IMR-90 (cell line): ENCODE data around the gene SCFD2. TPM values are rescaled to one million over a fixed set of nuclear protein-coding genes. Genes with fewer than 3 reads are reported as not detected.

Source experiments
- ATAC-seq: fragments of 200-7000 bp; cut with Tn5 transposase; 2 replicates; pipeline ENCODE4 v1.9.1; 2020; ENCODE audit warnings: low read depth, mild to moderate bottlenecking, moderate library complexity
- BruUV-seq: library from RNA; stranded (reverse); fragments of 400-500 nt; replicated peaks from 2 replicates; lab custom pipeline; 2021; lab: Mats Ljungman, UMichigan
- CTCF ChIA-PET: fragments of 300-600 bp; formaldehyde crosslinking; extraction: SDS; loops from one replicate; lab custom pipeline; 2021; ENCODE audit warnings: antibody characterized with exemption; lab: Yijun Ruan, JAX
- POLR2A ChIA-PET: fragments of 300-600 bp; sonication (Branson Sonifier 250); formaldehyde crosslinking; loops from one replicate; lab custom pipeline; 2022; ENCODE audit warnings: antibody characterized with exemption; ENCODE audit not compliant: unreplicated experiment; lab: Charles Lee
- DNase-seq: peaks from one replicate; pipeline ENCODE4 v3.0.0; 2013
- H2AFZ ChIP-seq: replicated peaks from 2 replicates; pipeline ENCODE3; 2013; ENCODE audit warnings: low read length, mild to moderate bottlenecking; ENCODE audit not compliant: poor library complexity
- H2AK5ac ChIP-seq: 2 replicates; pipeline ENCODE4 v1.6.1; 2013; ENCODE audit warnings: low read depth, low read length, inconsistent platforms
- H2AK9ac ChIP-seq: replicated peaks from 2 replicates; pipeline ENCODE3; 2013; ENCODE audit warnings: mild to moderate bottlenecking, low read depth, low read length, moderate library complexity; ENCODE audit not compliant: poor library complexity
- H2BK120ac ChIP-seq: 2 replicates; pipeline ENCODE4 v1.6.1; 2013; ENCODE audit warnings: low read depth, low read length, inconsistent platforms
- H2BK15ac ChIP-seq: 3 replicates; pipeline ENCODE4 v1.6.1; 2013; ENCODE audit warnings: low read depth, low read length, inconsistent platforms
- H2BK20ac ChIP-seq: 2 replicates; pipeline ENCODE4 v1.6.1; 2013; ENCODE audit warnings: low read depth, mild to moderate bottlenecking, inconsistent platforms, low read length, moderate library complexity
- H2BK5ac ChIP-seq: 2 replicates; pipeline ENCODE4 v1.6.1; 2013; ENCODE audit warnings: mild to moderate bottlenecking, low read depth, low read length, inconsistent platforms; ENCODE audit not compliant: poor library complexity, severe bottlenecking
- H3K14ac ChIP-seq: replicated peaks from 2 replicates; pipeline ENCODE4 v1.6.1; 2013; ENCODE audit warnings: low read depth, low read length, inconsistent platforms
- H3K18ac ChIP-seq: 2 replicates; pipeline ENCODE4 v1.6.1; 2013; ENCODE audit warnings: low read depth, low read length, control low read depth
- H3K23ac ChIP-seq: 2 replicates; pipeline ENCODE4 v1.6.1; 2013; ENCODE audit warnings: low read depth, low read length, inconsistent platforms
- H3K27ac ChIP-seq: 2 replicates; pipeline ENCODE4 v1.5.1; 2013; ENCODE audit warnings: mild to moderate bottlenecking, control low read depth, low read length; ENCODE audit not compliant: insufficient read depth
- H3K27me3 ChIP-seq: 2 replicates; pipeline ENCODE4 v1.6.1; 2013; ENCODE audit warnings: low read length; ENCODE audit not compliant: control insufficient read depth, insufficient read depth
- H3K36me3 ChIP-seq: 2 replicates; pipeline ENCODE4 v1.6.1; 2013; ENCODE audit warnings: low read length, mixed read lengths; ENCODE audit not compliant: control insufficient read depth, insufficient read depth
- H3K4ac ChIP-seq: 2 replicates; pipeline ENCODE4 v1.6.1; 2013; ENCODE audit warnings: low read depth, low read length, inconsistent platforms
- H3K4me1 ChIP-seq: 2 replicates; pipeline ENCODE4 v1.6.1; 2013; ENCODE audit warnings: low read length, mixed read lengths; ENCODE audit not compliant: control insufficient read depth, insufficient read depth
- H3K4me2 ChIP-seq: 2 replicates; pipeline ENCODE4 v1.6.1; 2013; ENCODE audit warnings: low read depth, mild to moderate bottlenecking, control low read depth, low read length, moderate library complexity
- H3K4me3 ChIP-seq: 2 replicates; pipeline ENCODE4 v1.5.1; 2013; ENCODE audit warnings: low read depth, mild to moderate bottlenecking, control low read depth, low read length, moderate library complexity; ENCODE audit not compliant: insufficient read depth
- H3K56ac ChIP-seq: 2 replicates; pipeline ENCODE4 v1.6.1; 2013; ENCODE audit warnings: low read length, inconsistent platforms; ENCODE audit not compliant: insufficient read depth; ENCODE audit errors: extremely low read depth
- H3K79me1 ChIP-seq, 2 experiments: 2 replicates each; pipeline ENCODE4 v1.6.1; 2013; ENCODE audit warnings: low read length in 2 of 2, inconsistent platforms in 1 of 2, low read depth in 1 of 2
- H3K9ac ChIP-seq: 2 replicates; pipeline ENCODE4 v1.6.1; 2013; ENCODE audit warnings: low read depth, low read length, control low read depth
- H3K9me1 ChIP-seq: 2 replicates; pipeline ENCODE4 v1.6.1; 2013; ENCODE audit warnings: low read length, inconsistent platforms; ENCODE audit not compliant: insufficient read depth
- H3K9me3 ChIP-seq: 2 replicates; pipeline ENCODE4 v1.6.1; 2013; ENCODE audit warnings: low read length; ENCODE audit not compliant: control insufficient read depth, insufficient read depth
- H4K20me1 ChIP-seq: 2 replicates; pipeline ENCODE4 v1.6.1; 2013; ENCODE audit warnings: low read length, inconsistent platforms; ENCODE audit not compliant: insufficient read depth
- H4K5ac ChIP-seq: 2 replicates; pipeline ENCODE4 v1.6.1; 2013; ENCODE audit warnings: mild to moderate bottlenecking, low read depth, low read length, control low read depth
- H4K8ac ChIP-seq, 2 experiments: 2 replicates each; pipeline ENCODE4 v1.6.1; 2013; ENCODE audit warnings: low read depth in 2 of 2, low read length in 2 of 2, control low read depth in 1 of 2, inconsistent platforms in 1 of 2
- H4K91ac ChIP-seq: 2 replicates; pipeline ENCODE4 v1.6.1; 2013; ENCODE audit warnings: low read depth, low read length, inconsistent platforms; ENCODE audit not compliant: insufficient read depth
- BHLHE40 ChIP-seq: fragments of 150-350 bp; IDR thresholded peaks from 2 replicates; pipeline ENCODE4 v1.6.1; 2016; ENCODE audit warnings: mild to moderate bottlenecking, low read depth, low read length
- CEBPB ChIP-seq: IDR thresholded peaks from 2 replicates; pipeline ENCODE4 v1.6.1; 2012; ENCODE audit warnings: low read depth, low read length, improper control_type of control experiment
- CHD1 ChIP-seq: IDR thresholded peaks from 2 replicates; pipeline ENCODE4 v1.6.1; 2012; ENCODE audit warnings: low read depth, low read length, improper control_type of control experiment
- FOS ChIP-seq: fragments of 150-350 bp; IDR thresholded peaks from 2 replicates; pipeline ENCODE4 v1.6.1; 2016; ENCODE audit warnings: low read depth, low read length
- MAFK ChIP-seq: IDR thresholded peaks from 2 replicates; pipeline ENCODE4 v1.6.1; 2012; ENCODE audit warnings: low read depth, low read length, improper control_type of control experiment
- MAZ ChIP-seq: IDR thresholded peaks from 2 replicates; pipeline ENCODE4 v1.6.1; 2012; ENCODE audit warnings: low read depth, mild to moderate bottlenecking, low read length, improper control_type of control experiment, moderate library complexity, borderline replicate concordance
- MXI1 ChIP-seq: IDR thresholded peaks from 2 replicates; pipeline ENCODE4 v1.6.1; 2012; ENCODE audit warnings: low read depth, mild to moderate bottlenecking, low read length, moderate library complexity, borderline replicate concordance
- NFE2L2 ChIP-seq: fragments of 150-350 bp; IDR thresholded peaks from 2 replicates; pipeline ENCODE4 v1.6.1; 2016; ENCODE audit warnings: low read depth, mild to moderate bottlenecking, low read length
- POLR2A ChIP-seq: IDR thresholded peaks from 2 replicates; pipeline ENCODE4 v1.6.1; 2012; ENCODE audit warnings: mild to moderate bottlenecking, low read depth, low read length
- RAD21 ChIP-seq: IDR thresholded peaks from 2 replicates; pipeline ENCODE4 v1.6.1; 2012; ENCODE audit warnings: low read length, improper control_type of control experiment
- RCOR1 ChIP-seq: IDR thresholded peaks from 2 replicates; pipeline ENCODE4 v1.6.1; 2012; ENCODE audit warnings: mild to moderate bottlenecking, low read length, improper control_type of control experiment; ENCODE audit not compliant: insufficient replicate concordance
- RFX5 ChIP-seq: IDR thresholded peaks from 2 replicates; pipeline ENCODE4 v1.8.0; 2012; ENCODE audit warnings: low read depth, mild to moderate bottlenecking, low read length, moderate library complexity
- SMC3 ChIP-seq: fragments of 150-350 bp; IDR thresholded peaks from 2 replicates; pipeline ENCODE4 v1.6.1; 2016; ENCODE audit warnings: low read depth, mild to moderate bottlenecking, antibody characterized with exemption, low read length, moderate library complexity
- WGBS, 2 experiments: methylation state at CpG; one replicate each; pipeline versions ENCODE4 v1.1.5 to v1.1.7; 2013; ENCODE audit warnings: missing lambda C conversion rate in 2 of 2; ENCODE audit not compliant: insufficient read length in 1 of 2; ENCODE audit errors: extremely low coverage in 2 of 2; 5-methylcytosine and 5-hydroxymethylcytosine counted together
- dilution Hi-C: fragments of 300-500 bp; cut with HindIII; formaldehyde crosslinking; loops from one replicate; pipeline ENCODE4 v1.14.3; 2018; ENCODE audit warnings: low sequenced_read_pairs; ENCODE audit not compliant: unreplicated experiment
- in situ Hi-C: fragments of 300-500 bp; cut with MboI; formaldehyde crosslinking; loops from 3 replicates; pipeline ENCODE4 v1.14.3; 2019; ENCODE audit warnings: low sequenced_read_pairs, inconsistent platforms, mixed read lengths
- intact Hi-C: fragments of 100-400 bp; cut with micrococcal nuclease; formaldehyde crosslinking; loops from 2 replicates; pipeline ENCODE4 v1.10.0; 2022
- polyA plus RNA-seq, 3 experiments: library from polyadenylated mRNA; depleted of rRNA; stranded (reverse); fragments of >200 nt; gene quantifications; 2 replicates each; pipeline ENCODE4 v1.2.3, GENCODE V29; 2012; ENCODE audit warnings: low replicate concordance in 1 of 3
- total RNA-seq: library from RNA; depleted of rRNA; stranded (reverse); fragments of >200 nt; gene quantifications from 2 replicates; pipeline ENCODE4 v1.2.3, GENCODE V29; 2012
- TF ChIP-seq, protein P1 (sequence below): fragments of 150-350 bp; IDR thresholded peaks from 2 replicates; pipeline ENCODE4 v1.6.1; 2016; ENCODE audit warnings: low read depth, mild to moderate bottlenecking, low read length, moderate library complexity, borderline replicate concordance
- TF ChIP-seq, protein P2 (sequence below): conservative IDR thresholded peaks from 2 replicates; pipeline ENCODE4 v1.5.1; 2012; ENCODE audit warnings: mild to moderate bottlenecking, low read depth, low read length, improper control_type of control experiment
- TF ChIP-seq, protein P3 (sequence below): fragments of 150-350 bp; IDR thresholded peaks from 2 replicates; pipeline ENCODE4 v1.6.1; 2017; ENCODE audit warnings: mild to moderate bottlenecking, antibody characterized with exemption, low read length, low read depth

The SCFD2 gene
- total and polyA plus RNA-seq, 2 of the 4 experiments (the other 2 are of a cell fraction) = 18.9 to 62.4 TPM

DNA sequence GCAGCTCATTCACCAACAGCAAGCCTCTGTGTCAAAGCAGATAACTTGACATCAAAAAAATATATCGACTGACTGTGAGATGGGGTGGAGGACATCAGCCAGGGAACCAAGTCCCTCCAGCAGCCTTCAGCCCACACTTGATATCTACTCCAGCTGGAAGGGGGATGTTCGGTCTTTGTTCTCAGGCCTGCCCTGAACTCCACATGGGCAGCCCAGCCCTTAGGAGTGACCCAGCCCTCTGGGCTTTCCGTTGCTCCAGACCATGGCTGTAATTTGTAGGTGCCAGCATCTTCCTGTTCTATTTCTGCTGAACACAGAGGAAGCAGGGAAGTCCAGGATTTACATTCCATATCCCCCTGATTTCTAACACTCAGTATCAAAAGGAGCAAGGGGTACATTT is 486.4 kb downstream of the SCFD2 start:
- H3K27me3 ChIP-seq = no peaks in the 10 kb centered on the region
- no CpG with 5 or more reads among the region's 3 CpGs for WGBS, 2 experiments
- no peaks in the 10 kb centered on the region; the same call in 1 of the 2 replicates for H3K9me1 ChIP-seq
- ATAC-seq (no peak), DNase-seq (no peak)
- intact Hi-C loops (no loop called here), dilution Hi-C loops (no loop called here), in situ Hi-C loops (no loop called here)
- no peaks in the 10 kb centered on the region for H3K36me3 ChIP-seq
- no peak overlapping the region for H2BK120ac ChIP-seq
- ChIA-PET POLR2A (no interaction called here), CTCF (no interaction called here)
- no peak overlapping the region for H3K4ac ChIP-seq
- H3K79me1 ChIP-seq = no peaks in the 10 kb centered on the region
- H3K27ac ChIP-seq = no peak overlapping the region
- no peaks in the 10 kb centered on the region for H4K20me1 ChIP-seq
- no peaks in the 10 kb centered on the region; the same call in 1 of the 2 replicates for H3K4me1 ChIP-seq
- H2AFZ ChIP-seq = no peak overlapping the region
- no peak overlapping the region for H3K18ac ChIP-seq
- H3K56ac ChIP-seq = no peak overlapping the region
- H2AK5ac ChIP-seq = no peak overlapping the region
- H3K4me3 ChIP-seq = no peak overlapping the region
- H2BK20ac ChIP-seq = no peak overlapping the region
- H3K4me2 ChIP-seq = no peak overlapping the region
- H3K23ac ChIP-seq = no peak overlapping the region
- no peak overlapping the region for H4K91ac ChIP-seq
- no peaks in the 10 kb centered on the region for H3K9me3 ChIP-seq
- H2AK9ac ChIP-seq = no peak overlapping the region
- H2BK15ac ChIP-seq = no peak overlapping the region
- BruUV-seq = no TSS peak
- no peak overlapping the region for H3K14ac ChIP-seq
- TF ChIP-seq RCOR1 (no peak), SMC3 (no peak), MAFK (no peak), POLR2A (no peak), RFX5 (no peak), MXI1 (no peak), RAD21 (no peak), CHD1 (no peak), NFE2L2 (no peak), FOS (no peak), CEBPB (no peak), BHLHE40 (no peak), MAZ (no peak)
- TF ChIP-seq, protein P1, sequence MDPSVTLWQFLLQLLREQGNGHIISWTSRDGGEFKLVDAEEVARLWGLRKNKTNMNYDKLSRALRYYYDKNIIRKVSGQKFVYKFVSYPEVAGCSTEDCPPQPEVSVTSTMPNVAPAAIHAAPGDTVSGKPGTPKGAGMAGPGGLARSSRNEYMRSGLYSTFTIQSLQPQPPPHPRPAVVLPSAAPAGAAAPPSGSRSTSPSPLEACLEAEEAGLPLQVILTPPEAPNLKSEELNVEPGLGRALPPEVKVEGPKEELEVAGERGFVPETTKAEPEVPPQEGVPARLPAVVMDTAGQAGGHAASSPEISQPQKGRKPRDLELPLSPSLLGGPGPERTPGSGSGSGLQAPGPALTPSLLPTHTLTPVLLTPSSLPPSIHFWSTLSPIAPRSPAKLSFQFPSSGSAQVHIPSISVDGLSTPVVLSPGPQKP = no peak
- TF ChIP-seq, protein P2, sequence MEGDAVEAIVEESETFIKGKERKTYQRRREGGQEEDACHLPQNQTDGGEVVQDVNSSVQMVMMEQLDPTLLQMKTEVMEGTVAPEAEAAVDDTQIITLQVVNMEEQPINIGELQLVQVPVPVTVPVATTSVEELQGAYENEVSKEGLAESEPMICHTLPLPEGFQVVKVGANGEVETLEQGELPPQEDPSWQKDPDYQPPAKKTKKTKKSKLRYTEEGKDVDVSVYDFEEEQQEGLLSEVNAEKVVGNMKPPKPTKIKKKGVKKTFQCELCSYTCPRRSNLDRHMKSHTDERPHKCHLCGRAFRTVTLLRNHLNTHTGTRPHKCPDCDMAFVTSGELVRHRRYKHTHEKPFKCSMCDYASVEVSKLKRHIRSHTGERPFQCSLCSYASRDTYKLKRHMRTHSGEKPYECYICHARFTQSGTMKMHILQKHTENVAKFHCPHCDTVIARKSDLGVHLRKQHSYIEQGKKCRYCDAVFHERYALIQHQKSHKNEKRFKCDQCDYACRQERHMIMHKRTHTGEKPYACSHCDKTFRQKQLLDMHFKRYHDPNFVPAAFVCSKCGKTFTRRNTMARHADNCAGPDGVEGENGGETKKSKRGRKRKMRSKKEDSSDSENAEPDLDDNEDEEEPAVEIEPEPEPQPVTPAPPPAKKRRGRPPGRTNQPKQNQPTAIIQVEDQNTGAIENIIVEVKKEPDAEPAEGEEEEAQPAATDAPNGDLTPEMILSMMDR = no peak
- TF ChIP-seq, protein P3, sequence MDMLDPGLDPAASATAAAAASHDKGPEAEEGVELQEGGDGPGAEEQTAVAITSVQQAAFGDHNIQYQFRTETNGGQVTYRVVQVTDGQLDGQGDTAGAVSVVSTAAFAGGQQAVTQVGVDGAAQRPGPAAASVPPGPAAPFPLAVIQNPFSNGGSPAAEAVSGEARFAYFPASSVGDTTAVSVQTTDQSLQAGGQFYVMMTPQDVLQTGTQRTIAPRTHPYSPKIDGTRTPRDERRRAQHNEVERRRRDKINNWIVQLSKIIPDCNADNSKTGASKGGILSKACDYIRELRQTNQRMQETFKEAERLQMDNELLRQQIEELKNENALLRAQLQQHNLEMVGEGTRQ = no peak
- H3K9ac ChIP-seq = no peak overlapping the region
- no peak overlapping the region for H2BK5ac ChIP-seq
- H4K8ac ChIP-seq = no peak overlapping the region
- H4K5ac ChIP-seq = no peak overlapping the region
